H1 (cell line): ENCODE results near the gene HAS3. TPM values are rescaled to one million over a fixed set of nuclear protein-coding genes. Genes with fewer than 3 reads are reported as not detected.

ENCODE experiments used
- CTCF ChIA-PET: fragments of 300-600 bp; sonication (Branson Sonifier 250); formaldehyde crosslinking; loops from one replicate; lab custom pipeline; 2021; ENCODE audit not compliant: partially characterized antibody; lab: Charles Lee
- POLR2A ChIA-PET: fragments of 300-600 bp; sonication (Branson Sonifier 250); formaldehyde crosslinking; loops from one replicate; lab custom pipeline; 2021; ENCODE audit warnings: inconsistent platforms; ENCODE audit not compliant: partially characterized antibody; lab: Charles Lee
- DNase-seq, 2 experiments: peaks; one replicate each; pipeline versions ENCODE4 v3.0.0 to v3.0.0-alpha.2; 2010 to 2022; ENCODE audit warnings: low spot score in 2 of 2, low read depth in 1 of 2, mixed read lengths in 1 of 2
- FAIRE-seq: peaks from 2 replicates; lab custom pipeline; 2011; peaks lifted over from hg19 to GRCh38; lab: Jason Lieb, UNC
- H2AFZ ChIP-seq: 2 replicates; pipeline ENCODE4 v1.8.1; 2012; ENCODE audit warnings: low read length, inconsistent platforms
- H2AK5ac ChIP-seq: 2 replicates; pipeline ENCODE4 v1.6.1; 2013; ENCODE audit warnings: low read depth, low read length
- H2BK120ac ChIP-seq: replicated peaks from 2 replicates; pipeline ENCODE3; 2013; ENCODE audit warnings: low read depth, low read length, inconsistent platforms
- H2BK12ac ChIP-seq: 2 replicates; pipeline ENCODE4 v1.6.1; 2013; ENCODE audit warnings: low read depth, low read length
- H2BK15ac ChIP-seq: 2 replicates; pipeline ENCODE4 v1.6.1; 2013; ENCODE audit warnings: low read length
- H2BK20ac ChIP-seq: 2 replicates; pipeline ENCODE4 v1.6.1; 2013; ENCODE audit warnings: low read length
- H2BK5ac ChIP-seq: 2 replicates; pipeline ENCODE4 v1.6.1; 2013; ENCODE audit warnings: low read depth, low read length
- H3K14ac ChIP-seq: 2 replicates; pipeline ENCODE4 v1.6.1; 2013; ENCODE audit warnings: inconsistent platforms; ENCODE audit not compliant: insufficient read length
- H3K18ac ChIP-seq: 2 replicates; pipeline ENCODE4 v1.6.1; 2013; ENCODE audit warnings: low read length; ENCODE audit errors: extremely low read depth
- H3K23ac ChIP-seq: 2 replicates; pipeline ENCODE4 v1.6.1; 2013; ENCODE audit warnings: inconsistent platforms; ENCODE audit not compliant: insufficient read length
- H3K23me2 ChIP-seq: 2 replicates; pipeline ENCODE4 v1.6.1; 2013; ENCODE audit warnings: low read depth, low read length
- H3K27ac ChIP-seq: 2 replicates; pipeline ENCODE4 v1.6.1; 2011; ENCODE audit warnings: low read depth, low read length, inconsistent platforms
- H3K27me3 ChIP-seq, 4 experiments: replicated peaks in 1 of 4; 1 replicate in 1 of 4; 2 replicates in 3 of 4; pipeline versions ENCODE4 v1.6.1 to v1.8.1; 2011 to 2013; ENCODE audit warnings: low read length in 3 of 4, mild to moderate bottlenecking in 3 of 4, inconsistent platforms in 2 of 4, mixed read lengths in 2 of 4, moderate library complexity in 1 of 4; ENCODE audit not compliant: control insufficient read depth in 3 of 4, insufficient read depth in 3 of 4; ENCODE audit errors: extremely low read depth in 1 of 4
- H3K36me3 ChIP-seq, 4 experiments: 2 replicates each; pipeline versions ENCODE4 v1.6.1 to v1.8.1; 2011 to 2013; ENCODE audit warnings: mild to moderate bottlenecking in 4 of 4, low read length in 3 of 4, moderate library complexity in 2 of 4, control low read depth in 1 of 4, inconsistent platforms in 1 of 4; ENCODE audit not compliant: insufficient read depth in 4 of 4, control insufficient read depth in 2 of 4
- H3K4ac ChIP-seq: replicated peaks from 2 replicates; pipeline ENCODE3; 2013; ENCODE audit warnings: low read length, low read depth, mixed read lengths, inconsistent platforms; ENCODE audit not compliant: insufficient read length
- H3K4me1 ChIP-seq, 4 experiments: replicated peaks in 1 of 4; 1 replicate in 1 of 4; 2 replicates in 3 of 4; pipeline versions ENCODE4 v1.6.1 to v1.8.1; 2011 to 2013; ENCODE audit warnings: low read length in 3 of 4, inconsistent platforms in 2 of 4, mixed read lengths in 1 of 4; ENCODE audit not compliant: insufficient read depth in 4 of 4, control insufficient read depth in 3 of 4
- H3K4me2 ChIP-seq, 2 experiments: 2 replicates each; pipeline versions ENCODE4 v1.6.1 to v1.8.1; 2011 to 2013; ENCODE audit warnings: low read depth in 2 of 2, low read length in 2 of 2, control low read depth in 1 of 2, inconsistent platforms in 1 of 2, mild to moderate bottlenecking in 1 of 2; ENCODE audit not compliant: insufficient read depth in 1 of 2
- H3K4me3 ChIP-seq, 4 experiments: fragments of 200-600, 300-600 bp in 1 of 4; sonication (generic), shearing (Covaris generic), sonication (Bioruptor Twin) in 1 of 4; 2 replicates each; pipeline versions ENCODE4 v1.5.1 to v1.8.1; 2011 to 2016; ENCODE audit warnings: low read length in 4 of 4, low read depth in 3 of 4, control low read depth in 2 of 4, inconsistent platforms in 2 of 4, mild to moderate bottlenecking in 2 of 4, mixed read lengths in 1 of 4, moderate library complexity in 1 of 4; ENCODE audit not compliant: insufficient read depth in 2 of 4; ENCODE audit errors: extremely low read depth in 1 of 4
- H3K56ac ChIP-seq: replicated peaks from 2 replicates; pipeline ENCODE3; 2013; ENCODE audit warnings: low read depth, mild to moderate bottlenecking, mixed read lengths, low read length, inconsistent platforms; ENCODE audit not compliant: insufficient read length
- H3K79me1 ChIP-seq: 2 replicates; pipeline ENCODE4 v1.6.1; 2013; ENCODE audit warnings: low read depth, low read length, control low read depth
- H3K79me2 ChIP-seq, 2 experiments: 2 replicates each; pipeline versions ENCODE4 v1.6.1 to v1.8.1; 2012 to 2013; ENCODE audit warnings: low read length in 2 of 2, mild to moderate bottlenecking in 2 of 2, inconsistent platforms in 1 of 2; ENCODE audit not compliant: insufficient read depth in 2 of 2, control insufficient read depth in 1 of 2
- H3K9ac ChIP-seq, 4 experiments: replicated peaks in 1 of 4; 1 replicate in 1 of 4; 2 replicates in 3 of 4; pipeline versions ENCODE4 v1.6.1 to v1.8.1; 2011 to 2013; ENCODE audit warnings: low read depth in 3 of 4, low read length in 3 of 4, control low read depth in 2 of 4, mild to moderate bottlenecking in 2 of 4, moderate library complexity in 2 of 4, inconsistent platforms in 1 of 4; ENCODE audit errors: extremely low read depth in 1 of 4
- H3K9me3 ChIP-seq, 2 experiments: 2 replicates each; pipeline versions ENCODE4 v1.6.1 to v1.8.1; 2012 to 2013; ENCODE audit warnings: mild to moderate bottlenecking in 2 of 2, moderate library complexity in 2 of 2, control low read depth in 1 of 2, inconsistent platforms in 1 of 2, low read depth in 1 of 2, low read length in 1 of 2, mixed read lengths in 1 of 2; ENCODE audit not compliant: insufficient read depth in 2 of 2
- H4K20me1 ChIP-seq, 2 experiments: replicated peaks in 1 of 2; 2 replicates each; pipeline versions ENCODE3 to v1.8.1; 2011 to 2013; ENCODE audit warnings: inconsistent platforms in 2 of 2, low read length in 2 of 2, mild to moderate bottlenecking in 1 of 2; ENCODE audit not compliant: insufficient read depth in 2 of 2, control insufficient read depth in 1 of 2
- H4K5ac ChIP-seq: 2 replicates; pipeline ENCODE4 v1.6.1; 2013; ENCODE audit warnings: low read length, low read depth, mixed read lengths, inconsistent platforms; ENCODE audit not compliant: insufficient read length
- H4K8ac ChIP-seq: 2 replicates; pipeline ENCODE4 v1.8.0; 2013; ENCODE audit warnings: mild to moderate bottlenecking, moderate library complexity, low read length, inconsistent platforms; ENCODE audit not compliant: insufficient read depth; ENCODE audit errors: extremely low read depth
- H4K91ac ChIP-seq: replicated peaks from 2 replicates; pipeline ENCODE3; 2013; ENCODE audit warnings: low read length, mixed read lengths, inconsistent platforms; ENCODE audit not compliant: insufficient read length
- CBX8 ChIP-seq: fragments of 300-800, 300-1000 bp; sonication (generic); IDR thresholded peaks from 2 replicates; pipeline ENCODE4 v1.7.1; 2016; ENCODE audit warnings: low read depth, low read length, borderline replicate concordance
- CEBPB ChIP-seq: IDR thresholded peaks from 2 replicates; pipeline ENCODE4 v1.6.1; 2012; ENCODE audit warnings: low read depth, low read length
- EZH2 ChIP-seq: fragments of 200-600 bp; sonication (generic); IDR thresholded peaks from 2 replicates; pipeline ENCODE4 v1.7.1; 2012; ENCODE audit warnings: low read depth, mild to moderate bottlenecking, moderate library complexity, low read length, inconsistent platforms; ENCODE audit not compliant: severe bottlenecking
- FOSL1 ChIP-seq: IDR thresholded peaks from 2 replicates; pipeline ENCODE4 v1.6.1; 2011; ENCODE audit warnings: mild to moderate bottlenecking, low read depth, low read length, moderate library complexity; ENCODE audit not compliant: insufficient read depth
- SP4 ChIP-seq: IDR thresholded peaks from 2 replicates; pipeline ENCODE4 v1.6.1; 2012; ENCODE audit warnings: low read length, inconsistent platforms
- SUZ12 ChIP-seq: fragments of 200-600 bp; sonication (generic); IDR thresholded peaks from 2 replicates; pipeline ENCODE4 v1.6.1; 2012; ENCODE audit warnings: mild to moderate bottlenecking, inconsistent platforms, low read length, moderate library complexity, mixed read lengths
- WGBS, 2 experiments: shearing (Covaris generic) in 1 of 2; methylation state at CpG; one replicate each; pipeline versions ENCODE4 v1.1.6 to v1.1.7; 2013 to 2015; ENCODE audit warnings: low lambda C conversion rate in 2 of 2, mixed read lengths in 2 of 2, inconsistent platforms in 1 of 2, low coverage in 1 of 2, missing lambda C conversion rate in 1 of 2; ENCODE audit not compliant: insufficient replicate concordance in 2 of 2, insufficient coverage in 1 of 2, insufficient read length in 1 of 2; ENCODE audit errors: extremely low coverage in 1 of 2, missing lambda C conversion rate in 1 of 2; 5-methylcytosine and 5-hydroxymethylcytosine counted together
- polyA plus RNA-seq, 7 experiments: library from polyadenylated mRNA; depleted of rRNA in 3 of 7; stranded (reverse) in 5 of 7; unstranded in 2 of 7; fragments of >200 nt in 5 of 7; fragments of 200-250 nt in 2 of 7; gene quantifications; 1 replicate in 5 of 7; 2 replicates in 1 of 7; 4 replicates in 1 of 7; pipeline versions ENCODE4 v1.2.1 to v1.2.3, GENCODE V29; 2011 to 2013; ENCODE audit warnings: missing spikeins in 2 of 7, mixed read lengths in 2 of 7
- total RNA-seq: library from RNA; stranded (reverse); fragmentation: NEBNext Ultra II Directional; extraction: Animal tissue kit (Norgen Biotek cat#: 25700); gene quantifications from 2 replicates; pipeline ENCODE4 v1.2.1, GENCODE V29; 2021

The HAS3 gene
- total and polyA plus RNA-seq, 2 of the 8 experiments (the other 6 are each of a cell fraction or from before 2014, with no cell fraction given): 32.1 to 69.6 TPM

GRCh38 chr16:69085032-69085695 is 20.3 kb upstream of the HAS3 start:
- Histone ChIP-seq H4K91ac (no peak overlapping the region), H2BK15ac (no peak overlapping the region), H4K5ac (no peak overlapping the region), H3K27me3 (no peaks in the 10 kb centered on the region), H2BK120ac (no peak overlapping the region), H2AK5ac (no peak overlapping the region), H3K23ac (no peak overlapping the region), H4K8ac (no peak overlapping the region), H2BK12ac (no peak overlapping the region), H3K4me1 (peaks cover 9 to 14% (median 12%) of the 10 kb centered on the region in 4 experiments), H3K18ac (no peak overlapping the region), H3K23me2 (no peaks in the 10 kb centered on the region), H4K20me1 (no peaks in the 10 kb centered on the region)
- 94% methylated on average over 5 of the region's 5 CpGs; no CpG with 5 or more reads in 1 of the 2 experiments for WGBS, 2 experiments
- POLR2A ChIA-PET: interaction anchor here (0.6 to 3.6 kb wide), 6 partner anchors 9 to 112 kb away, joined by 3 to 15 read pairs (median 4); no protein-coding TSS in a partner anchor
- TF ChIP-seq CEBPB (no peak), FOSL1 (no peak), CBX8 (no peak), EZH2 (no peak), SUZ12 (no peak), SP4 (no peak)
- TF ChIP-seq, all 59 proteins: peak for 0
- Histone ChIP-seq H2AFZ (no peak overlapping the region), H3K56ac (no peak overlapping the region), H3K9me3 (no peaks in the 10 kb centered on the region), H3K4me2 (no peak overlapping the region), H2BK20ac (no peak overlapping the region), H2BK5ac (no peak overlapping the region), H3K27ac (no peak overlapping the region), H3K79me1 (no peaks in the 10 kb centered on the region), H3K14ac (no peak overlapping the region), H3K4me3 (no peak overlapping the region), H3K4ac (no peak overlapping the region), H3K79me2 (no peaks in the 10 kb centered on the region), H3K36me3 (no peaks in the 10 kb centered on the region), H3K9ac (no peak overlapping the region)
- DNase-seq (no peak), FAIRE-seq (no peak)
- CTCF ChIA-PET: interaction anchor here (0.6 to 2.5 kb wide), 11 partner anchors 7 to 276 kb away, joined by 3 to 9 read pairs (median 4); partner anchors contain the start of gene HAS3
